GM18907 (cell line): ENCODE results near the gene H6PD.

ENCODE experiments used
- ATAC-seq: cut with Tn5 transposase; IDR thresholded peaks from one replicate; pipeline ENCODE4 v1.9.1; 2021; ENCODE audit warnings: mild to moderate bottlenecking, moderate library complexity; ENCODE audit not compliant: unreplicated experiment

The H6PD gene

GRCh38 chr1:9253004-9253403 is 18.4 kb downstream of the H6PD start:
- no peak for ATAC-seq

DNA sequence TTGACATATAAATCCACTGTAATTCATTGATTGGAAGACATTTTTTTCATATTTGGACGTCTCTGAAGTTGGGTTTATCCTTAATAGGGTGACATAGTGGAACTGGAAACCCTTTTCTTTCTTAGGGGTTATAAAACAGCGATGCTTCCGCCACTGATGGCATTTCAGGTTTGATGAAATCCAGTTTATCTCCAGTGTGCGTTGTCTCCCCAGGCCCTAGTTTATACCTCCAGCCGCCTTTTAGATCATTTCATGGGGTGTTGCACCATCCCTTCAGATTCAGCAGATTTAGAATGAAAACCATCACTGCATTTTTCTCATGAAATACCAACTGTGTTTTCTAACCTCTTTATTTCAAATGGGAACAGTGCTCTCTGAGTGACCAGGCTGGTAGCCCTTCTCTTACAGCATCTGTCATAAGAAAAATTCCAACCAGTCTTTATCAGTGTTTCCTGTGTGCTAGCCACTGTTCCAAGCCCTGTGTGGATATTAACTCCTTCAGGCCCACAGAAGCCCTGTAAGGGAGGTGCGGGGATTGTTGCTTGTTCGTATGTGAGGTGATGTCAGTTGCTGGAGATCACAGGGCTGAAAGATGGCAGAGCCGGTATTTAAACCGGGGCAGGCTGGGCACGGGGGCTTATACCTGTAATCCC is 19.0 kb downstream of the H6PD start:
- ATAC-seq = no peak

GRCh38 chr1:9256332-9256731 is 21.8 kb downstream of the H6PD start:
- ATAC-seq = no peak

DNA sequence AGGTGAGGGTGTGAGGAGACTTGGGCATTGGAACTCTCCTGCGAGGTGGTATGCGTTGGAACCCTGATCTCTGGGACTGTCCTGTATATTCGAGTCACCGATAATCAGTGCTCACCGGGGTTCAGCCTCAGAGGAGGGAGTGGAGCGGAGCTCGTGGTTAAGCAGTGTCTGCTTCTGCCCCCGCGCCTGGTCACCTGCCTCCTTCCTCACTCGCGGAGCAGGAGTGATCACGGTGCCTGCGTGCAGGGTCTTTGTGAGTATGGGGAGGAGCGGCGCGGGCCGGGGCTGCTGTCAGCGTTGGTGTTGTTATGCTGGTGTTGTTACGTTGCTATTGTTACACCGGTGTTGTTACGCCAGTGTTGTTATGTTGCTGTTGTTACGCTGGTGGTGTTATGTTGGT is 23.3 kb downstream of the H6PD start:
- ATAC-seq = no peak

- no peak for ATAC-seq
These were observed 24.1 kb downstream of the H6PD start for GRCh38 chr1:9258629-9259028.

DNA sequence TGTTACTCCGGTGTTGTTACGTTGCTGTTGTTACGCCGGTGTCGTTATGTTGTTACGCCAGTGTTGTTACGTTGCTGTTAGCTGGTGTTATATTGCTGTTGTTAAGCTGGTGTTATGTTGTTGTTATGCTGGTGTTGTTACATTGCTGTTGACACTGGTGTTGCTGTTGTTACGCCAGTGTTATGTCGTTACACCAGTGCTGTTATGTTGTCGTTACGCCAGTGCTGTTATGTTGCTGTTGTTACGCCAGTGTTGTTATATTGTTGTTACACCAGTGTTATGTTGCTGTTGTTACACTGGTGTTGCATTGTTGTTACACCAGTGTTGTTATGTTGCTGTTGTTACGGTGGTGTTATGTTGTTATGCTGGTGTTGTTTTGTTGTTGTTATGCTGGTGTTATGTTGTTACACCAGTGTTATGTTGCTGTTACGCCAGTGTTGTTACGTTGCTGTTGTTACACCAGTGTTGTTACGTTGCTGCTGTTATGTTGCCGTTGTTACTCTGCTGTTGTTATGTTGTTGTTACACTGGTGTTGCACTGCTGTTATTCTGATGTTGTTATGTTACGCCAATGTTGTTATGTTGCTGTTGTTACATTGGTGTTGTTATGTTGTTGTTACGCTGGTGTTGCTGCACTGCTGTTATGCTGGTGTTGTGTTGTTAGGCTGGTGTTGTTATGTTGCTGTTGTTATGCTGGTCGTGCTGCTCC is 25.6 kb downstream of the H6PD start:
- no peak for ATAC-seq

DNA sequence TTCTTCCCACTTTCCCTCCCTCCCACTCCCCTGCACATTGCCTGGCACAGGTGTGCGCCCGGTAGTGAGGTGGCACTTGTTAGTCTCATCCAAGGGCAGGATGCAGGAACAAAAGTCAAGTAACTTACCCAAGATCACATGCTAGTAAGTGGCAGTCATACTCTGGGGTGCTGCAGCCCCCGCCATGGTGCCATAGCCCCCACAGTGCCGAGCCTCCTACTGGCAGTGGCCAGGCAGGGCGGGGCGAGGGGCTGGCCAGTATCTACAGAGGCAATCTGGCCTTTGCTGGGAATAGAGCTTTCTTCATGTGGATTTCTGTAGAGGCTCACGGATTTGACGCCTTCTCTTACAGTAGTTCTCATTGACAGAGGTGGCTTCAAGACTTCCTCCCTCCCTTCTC is 26.9 kb downstream of the H6PD start:
- ATAC-seq = no peak

GRCh38 chr1:9262096-9262986 is 27.8 kb downstream of the H6PD start:
- no peak for ATAC-seq

DNA sequence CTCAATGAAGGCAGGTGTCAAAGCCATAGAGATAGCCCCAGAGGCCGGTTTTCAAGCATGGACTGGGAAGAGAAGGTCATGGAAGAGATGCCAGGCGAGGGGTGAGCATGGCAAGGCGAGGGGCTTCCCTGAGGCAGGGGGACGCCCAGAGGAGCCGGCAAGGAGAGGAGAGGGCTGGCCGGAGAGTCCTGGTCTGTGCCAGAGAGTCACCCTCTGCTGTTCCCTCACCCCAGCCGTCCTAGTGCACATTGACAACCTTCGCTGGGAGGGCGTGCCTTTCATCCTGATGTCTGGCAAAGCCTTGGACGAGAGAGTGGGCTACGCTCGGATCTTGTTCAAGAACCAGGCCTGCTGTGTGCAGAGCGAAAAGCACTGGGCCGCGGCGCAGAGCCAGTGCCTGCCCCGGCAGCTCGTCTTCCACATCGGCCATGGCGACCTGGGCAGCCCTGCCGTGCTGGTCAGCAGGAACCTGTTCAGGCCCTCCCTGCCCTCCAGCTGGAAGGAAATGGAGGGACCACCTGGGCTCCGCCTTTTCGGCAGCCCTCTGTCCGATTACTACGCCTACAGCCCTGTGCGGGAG is 28.8 kb downstream of the H6PD start:
- ATAC-seq = no peak

GRCh38 chr1:9263984-9264872 is 29.7 kb downstream of the H6PD start:
- ATAC-seq = no peak

DNA sequence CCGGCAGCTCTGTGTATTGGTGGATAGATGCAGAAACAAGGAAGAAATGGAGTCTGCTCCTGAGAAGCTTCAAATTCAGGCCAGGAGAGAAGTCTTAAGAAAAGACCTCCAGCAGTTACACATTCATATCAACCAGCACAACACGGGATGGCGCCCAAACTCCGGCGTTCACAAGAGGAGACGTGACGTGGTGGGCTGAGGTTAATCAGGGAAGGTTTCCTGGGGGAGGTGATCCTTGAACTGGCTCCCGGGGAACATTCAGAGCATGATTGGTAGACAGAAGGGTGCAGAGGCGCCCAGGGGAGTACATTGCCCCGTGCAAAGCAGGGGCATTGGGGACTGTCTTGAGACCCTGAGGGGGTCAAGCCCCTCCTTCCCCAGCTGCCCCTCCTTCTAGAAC is 30.5 kb downstream of the H6PD start:
- no peak for ATAC-seq

DNA sequence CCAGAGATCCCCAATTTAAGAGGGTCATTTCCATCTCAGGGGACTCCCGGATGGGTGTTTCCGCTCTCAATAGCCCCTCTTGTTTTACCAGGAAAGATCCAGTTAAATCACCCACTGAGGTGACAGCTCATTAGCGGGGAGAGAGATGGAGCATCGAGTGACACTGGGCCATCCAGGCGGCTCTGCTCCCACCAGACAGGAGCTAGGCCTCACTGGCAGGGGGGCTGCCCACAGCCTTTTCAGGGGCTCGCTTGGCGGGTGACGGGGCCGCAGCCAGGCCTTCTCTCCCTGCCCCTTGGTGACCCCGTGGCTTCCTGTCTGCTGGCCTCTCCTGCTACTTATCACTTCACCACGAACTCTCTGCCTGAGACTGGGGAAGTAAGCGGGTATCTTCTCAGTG is 31.4 kb downstream of the H6PD start:
- ATAC-seq = no peak

GRCh38 chr1:9267352-9267686 is 32.7 kb downstream of the H6PD start:
- no peak for ATAC-seq

GRCh38 chr1:9267827-9268581 is 33.4 kb downstream of the H6PD start:
- ATAC-seq = no peak

GRCh38 chr1:9269078-9269501 is 34.5 kb downstream of the H6PD start:
- ATAC-seq = no peak

- ATAC-seq = no peak
These were observed 35.1 kb downstream of the H6PD start for GRCh38 chr1:9269721-9270120.

GRCh38 chr1:9270290-9270883 is 35.8 kb downstream of the H6PD start:
- no peak for ATAC-seq

DNA sequence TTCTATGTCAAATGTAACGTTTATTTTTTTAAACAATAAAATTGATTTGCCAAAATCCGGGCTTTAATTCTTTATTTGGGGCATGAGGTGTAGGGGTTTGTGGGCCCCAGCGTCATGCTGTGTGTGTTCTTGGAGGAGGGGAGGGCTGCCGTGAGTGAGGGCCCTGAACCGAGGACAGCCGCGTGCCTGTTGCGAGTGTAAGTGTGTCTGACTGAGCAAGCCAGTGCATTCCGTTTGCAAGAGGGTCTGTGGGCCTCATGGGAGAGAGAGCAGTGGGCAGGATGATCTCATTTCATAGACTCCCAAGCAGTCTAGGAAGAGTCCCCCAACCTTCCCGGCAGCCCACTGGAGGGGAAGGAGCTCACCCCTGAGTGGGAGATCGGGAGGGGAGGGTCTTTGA is 36.7 kb downstream of the H6PD start:
- no peak for ATAC-seq

DNA sequence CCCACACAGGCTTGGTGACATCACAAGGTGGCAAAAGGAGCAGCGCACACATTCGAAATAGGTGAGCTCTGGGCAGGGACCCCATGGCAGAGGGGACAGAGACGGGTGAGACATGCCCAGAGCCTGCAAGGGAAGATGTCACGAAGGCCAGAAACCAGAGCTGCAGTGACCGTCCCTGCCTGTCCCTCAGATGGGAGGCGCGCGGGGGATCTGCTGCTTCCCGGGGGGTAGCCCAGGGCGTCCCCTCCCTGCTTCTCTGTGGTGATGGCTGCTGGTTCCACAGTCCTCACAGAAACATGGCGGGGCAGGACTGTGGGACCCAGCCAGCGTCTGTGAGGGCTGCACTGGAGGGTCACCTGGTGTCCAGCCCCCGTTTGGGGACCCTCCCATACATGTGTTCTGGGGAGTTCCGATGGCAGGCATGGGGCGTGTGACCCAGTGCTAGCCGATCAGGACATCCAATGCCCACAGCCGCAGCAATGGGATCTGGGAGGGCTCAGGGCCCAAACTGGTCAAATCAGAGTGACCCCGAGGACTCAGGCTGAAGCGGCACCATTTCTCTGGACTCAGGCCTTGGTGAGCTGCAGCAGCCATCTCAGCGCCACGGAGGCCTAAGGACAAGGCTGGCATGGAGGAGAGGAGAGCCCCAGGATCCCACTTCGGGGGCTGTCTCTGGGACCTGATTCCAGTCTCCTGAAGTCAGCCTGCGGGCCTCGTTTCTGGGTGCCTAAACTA is 37.5 kb downstream of the H6PD start:
- no peak for ATAC-seq
